ENCODE results near the gene B3GNT5. TPM values are rescaled to one million over a fixed set of nuclear protein-coding genes. Genes with fewer than 3 reads are reported as not detected.

Gene B3GNT5
- total RNA-seq, 4 donors from 2014 or later = 7.9 to 42.0 (median 19.7) TPM

GRCh38 chr3:183218826-183219225 is 34.2 kb upstream of the B3GNT5 start:
- ATAC-seq (ENCODE audit: low FRiP score) (no peak), DNase-seq (ENCODE audit: low spot score) (no peak)
- no peak for TF ChIP-seq CTCF (IDR thresholded peaks at IDR 0.05)

GRCh38 chr3:183220828-183221227 is 32.2 kb upstream of the B3GNT5 start:
- DNase-seq (ENCODE audit: low spot score) (no peak), ATAC-seq (ENCODE audit: low FRiP score) (no peak)
- TF ChIP-seq CTCF (IDR thresholded peaks at IDR 0.05) = no peak

GRCh38 chr3:183222631-183223235 is 30.3 kb upstream of the B3GNT5 start:
- ATAC-seq (ENCODE audit: low FRiP score) (no peak), DNase-seq (ENCODE audit: low spot score) (no peak)
- TF ChIP-seq CTCF (IDR thresholded peaks at IDR 0.05) = no peak

GRCh38 chr3:183224180-183224970 is 28.7 kb upstream of the B3GNT5 start:
- TF ChIP-seq CTCF (IDR thresholded peaks at IDR 0.05) = no peak
- DNase-seq (ENCODE audit: low spot score) (no peak), ATAC-seq (ENCODE audit: low FRiP score) (no peak)

GRCh38 chr3:183226333-183226890 is 26.6 kb upstream of the B3GNT5 start:
- no peak for TF ChIP-seq CTCF (IDR thresholded peaks at IDR 0.05)
- no peak for DNase-seq (ENCODE audit: low spot score)
- ATAC-seq (ENCODE audit: low FRiP score) = no peak

GRCh38 chr3:183227586-183227985 is 25.5 kb upstream of the B3GNT5 start:
- no peak for TF ChIP-seq CTCF (IDR thresholded peaks at IDR 0.05)
- DNase-seq (ENCODE audit: low spot score) (no peak), ATAC-seq (ENCODE audit: low FRiP score) (no peak)

All from omental fat pad (tissue), 4 donors.